Measurements from ENCODE around the gene ACO1.

- no peak for TF ChIP-seq POLR2A (IDR thresholded peaks at IDR 0.05; ENCODE audit: low read depth, low read length)
- TF ChIP-seq TAF1 (IDR thresholded peaks at IDR 0.05; ENCODE audit: low read depth, low read length), result no peak
These were observed 17.0 kb downstream of the ACO1 start for GRCh38 chr9:32401488-32401887.
